Testis (tissue), 2 donors: ENCODE measurements around the gene KCNN4.

Experiments used
- CTCF ChIP-seq, 3 experiments: fragments of 450-650 bp in 2 of 3; fragments of 200-600 bp in 1 of 3; sonication (generic) in 1 of 3; IDR thresholded peaks; one replicate each; pipeline ENCODE4 v1.5.1; 2016 to 2019; ENCODE audit warnings: antibody characterized with exemption in 3 of 3, mild to moderate bottlenecking in 2 of 3, moderate library complexity in 1 of 3
- POLR2A ChIP-seq: fragments of 450-650 bp; IDR thresholded peaks from one replicate; pipeline ENCODE4 v1.6.1; 2017; ENCODE audit warnings: antibody characterized with exemption, mild to moderate bottlenecking, moderate library complexity

- no peak for TF ChIP-seq CTCF (IDR thresholded peaks at IDR 0.05)
- no peak for TF ChIP-seq POLR2A
These were observed 13.0 kb downstream of the KCNN4 start for GRCh38 chr19:43767818-43768217.
